IMR-90 (cell line): ENCODE results near the gene STRADA. TPM values are rescaled to one million over a fixed set of nuclear protein-coding genes. Genes with fewer than 3 reads are reported as not detected.

Experiments used
- ATAC-seq: fragments of 200-7000 bp; cut with Tn5 transposase; 2 replicates; pipeline ENCODE4 v1.9.1; 2020; ENCODE audit warnings: low read depth, mild to moderate bottlenecking, moderate library complexity
- BruUV-seq: library from RNA; stranded (reverse); fragments of 400-500 nt; replicated peaks from 2 replicates; lab custom pipeline; 2021; lab: Mats Ljungman, UMichigan
- CTCF ChIA-PET: fragments of 300-600 bp; formaldehyde crosslinking; extraction: SDS; loops from one replicate; lab custom pipeline; 2021; ENCODE audit warnings: antibody characterized with exemption; lab: Yijun Ruan, JAX
- POLR2A ChIA-PET: fragments of 300-600 bp; sonication (Branson Sonifier 250); formaldehyde crosslinking; loops from one replicate; lab custom pipeline; 2022; ENCODE audit warnings: antibody characterized with exemption; ENCODE audit not compliant: unreplicated experiment; lab: Charles Lee
- DNase-seq: peaks from one replicate; pipeline ENCODE4 v3.0.0; 2013
- H2AFZ ChIP-seq: replicated peaks from 2 replicates; pipeline ENCODE3; 2013; ENCODE audit warnings: low read length, mild to moderate bottlenecking; ENCODE audit not compliant: poor library complexity
- H2AK5ac ChIP-seq: 2 replicates; pipeline ENCODE4 v1.6.1; 2013; ENCODE audit warnings: low read depth, low read length, inconsistent platforms
- H2AK9ac ChIP-seq: replicated peaks from 2 replicates; pipeline ENCODE3; 2013; ENCODE audit warnings: mild to moderate bottlenecking, low read depth, low read length, moderate library complexity; ENCODE audit not compliant: poor library complexity
- H2BK120ac ChIP-seq: 2 replicates; pipeline ENCODE4 v1.6.1; 2013; ENCODE audit warnings: low read depth, low read length, inconsistent platforms
- H2BK15ac ChIP-seq: 3 replicates; pipeline ENCODE4 v1.6.1; 2013; ENCODE audit warnings: low read depth, low read length, inconsistent platforms
- H2BK20ac ChIP-seq: 2 replicates; pipeline ENCODE4 v1.6.1; 2013; ENCODE audit warnings: low read depth, mild to moderate bottlenecking, inconsistent platforms, low read length, moderate library complexity
- H2BK5ac ChIP-seq: 2 replicates; pipeline ENCODE4 v1.6.1; 2013; ENCODE audit warnings: mild to moderate bottlenecking, low read depth, low read length, inconsistent platforms; ENCODE audit not compliant: poor library complexity, severe bottlenecking
- H3K14ac ChIP-seq: replicated peaks from 2 replicates; pipeline ENCODE4 v1.6.1; 2013; ENCODE audit warnings: low read depth, low read length, inconsistent platforms
- H3K18ac ChIP-seq: 2 replicates; pipeline ENCODE4 v1.6.1; 2013; ENCODE audit warnings: low read depth, low read length, control low read depth
- H3K23ac ChIP-seq: 2 replicates; pipeline ENCODE4 v1.6.1; 2013; ENCODE audit warnings: low read depth, low read length, inconsistent platforms
- H3K27ac ChIP-seq: 2 replicates; pipeline ENCODE4 v1.5.1; 2013; ENCODE audit warnings: mild to moderate bottlenecking, control low read depth, low read length; ENCODE audit not compliant: insufficient read depth
- H3K27me3 ChIP-seq: 2 replicates; pipeline ENCODE4 v1.6.1; 2013; ENCODE audit warnings: low read length; ENCODE audit not compliant: control insufficient read depth, insufficient read depth
- H3K36me3 ChIP-seq: 2 replicates; pipeline ENCODE4 v1.6.1; 2013; ENCODE audit warnings: low read length, mixed read lengths; ENCODE audit not compliant: control insufficient read depth, insufficient read depth
- H3K4ac ChIP-seq: 2 replicates; pipeline ENCODE4 v1.6.1; 2013; ENCODE audit warnings: low read depth, low read length, inconsistent platforms
- H3K4me1 ChIP-seq: 2 replicates; pipeline ENCODE4 v1.6.1; 2013; ENCODE audit warnings: low read length, mixed read lengths; ENCODE audit not compliant: control insufficient read depth, insufficient read depth
- H3K4me2 ChIP-seq: 2 replicates; pipeline ENCODE4 v1.6.1; 2013; ENCODE audit warnings: low read depth, mild to moderate bottlenecking, control low read depth, low read length, moderate library complexity
- H3K4me3 ChIP-seq: 2 replicates; pipeline ENCODE4 v1.5.1; 2013; ENCODE audit warnings: low read depth, mild to moderate bottlenecking, control low read depth, low read length, moderate library complexity; ENCODE audit not compliant: insufficient read depth
- H3K56ac ChIP-seq: 2 replicates; pipeline ENCODE4 v1.6.1; 2013; ENCODE audit warnings: low read length, inconsistent platforms; ENCODE audit not compliant: insufficient read depth; ENCODE audit errors: extremely low read depth
- H3K79me1 ChIP-seq, 2 experiments: 2 replicates each; pipeline ENCODE4 v1.6.1; 2013; ENCODE audit warnings: low read length in 2 of 2, inconsistent platforms in 1 of 2, low read depth in 1 of 2
- H3K9ac ChIP-seq: 2 replicates; pipeline ENCODE4 v1.6.1; 2013; ENCODE audit warnings: low read depth, low read length, control low read depth
- H3K9me1 ChIP-seq: 2 replicates; pipeline ENCODE4 v1.6.1; 2013; ENCODE audit warnings: low read length, inconsistent platforms; ENCODE audit not compliant: insufficient read depth
- H3K9me3 ChIP-seq: 2 replicates; pipeline ENCODE4 v1.6.1; 2013; ENCODE audit warnings: low read length; ENCODE audit not compliant: control insufficient read depth, insufficient read depth
- H4K20me1 ChIP-seq: 2 replicates; pipeline ENCODE4 v1.6.1; 2013; ENCODE audit warnings: low read length, inconsistent platforms; ENCODE audit not compliant: insufficient read depth
- H4K5ac ChIP-seq: 2 replicates; pipeline ENCODE4 v1.6.1; 2013; ENCODE audit warnings: mild to moderate bottlenecking, low read depth, low read length, control low read depth
- H4K8ac ChIP-seq, 2 experiments: 2 replicates each; pipeline ENCODE4 v1.6.1; 2013; ENCODE audit warnings: low read depth in 2 of 2, low read length in 2 of 2, control low read depth in 1 of 2, inconsistent platforms in 1 of 2
- H4K91ac ChIP-seq: 2 replicates; pipeline ENCODE4 v1.6.1; 2013; ENCODE audit warnings: low read depth, low read length, inconsistent platforms; ENCODE audit not compliant: insufficient read depth
- BHLHE40 ChIP-seq: fragments of 150-350 bp; IDR thresholded peaks from 2 replicates; pipeline ENCODE4 v1.6.1; 2016; ENCODE audit warnings: mild to moderate bottlenecking, low read depth, low read length
- CEBPB ChIP-seq: IDR thresholded peaks from 2 replicates; pipeline ENCODE4 v1.6.1; 2012; ENCODE audit warnings: low read depth, low read length, improper control_type of control experiment
- NFE2L2 ChIP-seq: fragments of 150-350 bp; IDR thresholded peaks from 2 replicates; pipeline ENCODE4 v1.6.1; 2016; ENCODE audit warnings: low read depth, mild to moderate bottlenecking, low read length
- WGBS, 2 experiments: methylation state at CpG; one replicate each; pipeline versions ENCODE4 v1.1.5 to v1.1.7; 2013; ENCODE audit warnings: missing lambda C conversion rate in 2 of 2; ENCODE audit not compliant: insufficient read length in 1 of 2; ENCODE audit errors: extremely low coverage in 2 of 2; 5-methylcytosine and 5-hydroxymethylcytosine counted together
- dilution Hi-C: fragments of 300-500 bp; cut with HindIII; formaldehyde crosslinking; loops from one replicate; pipeline ENCODE4 v1.14.3; 2018; ENCODE audit warnings: low sequenced_read_pairs; ENCODE audit not compliant: unreplicated experiment
- in situ Hi-C: fragments of 300-500 bp; cut with MboI; formaldehyde crosslinking; loops from 3 replicates; pipeline ENCODE4 v1.14.3; 2019; ENCODE audit warnings: low sequenced_read_pairs, inconsistent platforms, mixed read lengths
- intact Hi-C: fragments of 100-400 bp; cut with micrococcal nuclease; formaldehyde crosslinking; loops from 2 replicates; pipeline ENCODE4 v1.10.0; 2022
- polyA plus RNA-seq, 3 experiments: library from polyadenylated mRNA; depleted of rRNA; stranded (reverse); fragments of >200 nt; gene quantifications; 2 replicates each; pipeline ENCODE4 v1.2.3, GENCODE V29; 2012; ENCODE audit warnings: low replicate concordance in 1 of 3
- total RNA-seq: library from RNA; depleted of rRNA; stranded (reverse); fragments of >200 nt; gene quantifications from 2 replicates; pipeline ENCODE4 v1.2.3, GENCODE V29; 2012

Gene STRADA
- total and polyA plus RNA-seq, 2 of the 4 experiments (the other 2 are of a cell fraction), result 19.9 to 30.9 TPM

- ATAC-seq (no peak), DNase-seq (no peak)
- no peaks in the 10 kb centered on the region for H3K27me3 ChIP-seq
- no peak overlapping the region for H3K4me2 ChIP-seq
- no peaks in the 10 kb centered on the region for H4K20me1 ChIP-seq
- H3K23ac ChIP-seq, result no peak overlapping the region
- H3K9me3 ChIP-seq, result no peaks in the 10 kb centered on the region
- H2BK15ac ChIP-seq, result no peak overlapping the region
- dilution Hi-C loops (no loop called here), intact Hi-C loops (no loop called here), in situ Hi-C loops (no loop called here)
- ChIA-PET POLR2A (no interaction called here), CTCF (no interaction called here)
- H3K4ac ChIP-seq, result no peak overlapping the region
- H3K9me1 ChIP-seq, result peaks cover 11% of the 10 kb centered on the region; the same call in 1 of the 2 replicates
- H4K5ac ChIP-seq, result no peak overlapping the region
- H2BK120ac ChIP-seq, result no peak overlapping the region
- TF ChIP-seq CEBPB (no peak), BHLHE40 (no peak), NFE2L2 (no peak)
- H2AK5ac ChIP-seq, result no peak overlapping the region
- no peak overlapping the region for H2AK9ac ChIP-seq
- no peak overlapping the region for H3K9ac ChIP-seq
- H3K36me3 ChIP-seq, result peaks cover 9% of the 10 kb centered on the region; the same call in 1 of the 2 replicates
- no peak overlapping the region for H4K91ac ChIP-seq
- peaks cover 0 to 7% of the 10 kb centered on the region in 2 experiments; a peak in 1 of 4 replicates for H3K79me1 ChIP-seq
- WGBS, 2 experiments, result no CpG with 5 or more reads among the region's 3 CpGs
- H4K8ac ChIP-seq, result no peak overlapping the region
- H3K27ac ChIP-seq, result no peak overlapping the region
- H2BK5ac ChIP-seq, result no peak overlapping the region
- H3K56ac ChIP-seq, result no peak overlapping the region
- peaks cover 2% of the 10 kb centered on the region; the same call in 1 of the 2 replicates for H3K4me1 ChIP-seq
- no peak overlapping the region for H2BK20ac ChIP-seq
- no TSS peak for BruUV-seq
- no peak overlapping the region for H2AFZ ChIP-seq
- no peak overlapping the region for H3K4me3 ChIP-seq
- no peak overlapping the region for H3K18ac ChIP-seq
- no peak overlapping the region for H3K14ac ChIP-seq
These were observed 25.2 kb downstream of the STRADA start for GRCh38 chr17:63716426-63716825.
